HEK293 (cell line): ENCODE data around the gene ALOX5AP.

ENCODE experiments used
- CTCF ChIA-PET: fragments of 350-600 bp; formaldehyde crosslinking; extraction: SDS; loops from one replicate; lab custom pipeline; 2021; ENCODE audit warnings: antibody characterized with exemption; lab: Yijun Ruan, JAX
- POLR2A ChIA-PET: fragments of 300-600 bp; formaldehyde crosslinking; extraction: SDS; loops from one replicate; lab custom pipeline; 2020; ENCODE audit warnings: antibody characterized with exemption, inconsistent platforms; lab: Yijun Ruan, JAX
- H3K27ac ChIP-seq: fragments of 200-500 bp; sonication (Bioruptor generic); 2 replicates; pipeline ENCODE4 v1.5.1; 2014; ENCODE audit warnings: low read depth, low read length, control low read depth, inconsistent platforms; ENCODE audit errors: extremely low read depth
- H3K36me3 ChIP-seq, 2 experiments: fragments of 200-500 bp in 1 of 2; sonication (Bioruptor generic) in 1 of 2; 1 replicate in 1 of 2; 2 replicates in 1 of 2; pipeline ENCODE4 v1.5.1; 2014 to 2017; ENCODE audit warnings: inconsistent platforms in 2 of 2, low read length in 2 of 2; ENCODE audit not compliant: control insufficient read depth in 2 of 2, insufficient read depth in 1 of 2
- H3K4me1 ChIP-seq: fragments of 200-500 bp; sonication (Bioruptor generic); 2 replicates; pipeline ENCODE4 v1.5.1; 2014; ENCODE audit warnings: mild to moderate bottlenecking, low read length, inconsistent platforms; ENCODE audit not compliant: control insufficient read depth, insufficient read depth
- H3K4me3 ChIP-seq: 2 replicates; pipeline ENCODE4 v1.5.1; 2011; ENCODE audit warnings: low read depth, mild to moderate bottlenecking, control low read depth, low read length, moderate library complexity
- H3K9me3 ChIP-seq: fragments of 200-500 bp; sonication (Bioruptor generic); 2 replicates; pipeline ENCODE4 v1.5.1; 2014; ENCODE audit warnings: low read depth, low read length, inconsistent platforms; ENCODE audit not compliant: control insufficient read depth, insufficient read depth
- GLIS2 ChIP-seq: fragments of 450-650 bp; formaldehyde crosslinking; IDR thresholded peaks from 2 replicates; pipeline ENCODE4 v1.5.1; 2016; ENCODE audit warnings: missing biosample characterization, missing genetic modification characterization
- ZFP3 ChIP-seq: fragments of 450-650 bp; formaldehyde crosslinking; IDR thresholded peaks from 2 replicates; pipeline ENCODE4 v1.5.1; 2016; ENCODE audit warnings: low read depth, missing biosample characterization, missing genetic modification characterization
- ZNF341 ChIP-seq: fragments of 450-650 bp; formaldehyde crosslinking; IDR thresholded peaks from 2 replicates; pipeline ENCODE4; 2016; ENCODE audit warnings: low read depth, missing biosample characterization, missing genetic modification characterization
- ZNF366 ChIP-seq: fragments of 450-650 bp; formaldehyde crosslinking; conservative IDR thresholded peaks from 2 replicates; pipeline ENCODE4 v1.5.1; 2016; ENCODE audit warnings: missing biosample characterization, missing genetic modification characterization
- ZNF473 ChIP-seq: fragments of 450-650 bp; formaldehyde crosslinking; IDR thresholded peaks from 2 replicates; pipeline ENCODE4 v1.5.1; 2017; ENCODE audit warnings: missing biosample characterization, missing genetic modification characterization
- ZNF654 ChIP-seq: fragments of 450-650 bp; formaldehyde crosslinking; IDR thresholded peaks from 2 replicates; pipeline ENCODE4 v1.5.1; 2016; ENCODE audit warnings: low read depth, missing biosample characterization, missing genetic modification characterization
- TF ChIP-seq, protein P1 (sequence below): fragments of 450-650 bp; formaldehyde crosslinking; IDR thresholded peaks from 2 replicates; pipeline ENCODE4 v1.5.1; 2017; ENCODE audit warnings: missing biosample characterization, mild to moderate bottlenecking, missing genetic modification characterization, moderate library complexity
- TF ChIP-seq, protein P2 (sequence below): fragments of 450-650 bp; formaldehyde crosslinking; IDR thresholded peaks from 2 replicates; pipeline ENCODE4 v1.5.1; 2016; ENCODE audit warnings: missing biosample characterization, missing genetic modification characterization
- TF ChIP-seq, protein P3 (sequence below): fragments of 450-650 bp; formaldehyde crosslinking; IDR thresholded peaks from 2 replicates; pipeline ENCODE4 v1.5.1; 2016; ENCODE audit warnings: missing biosample characterization, missing genetic modification characterization
- TF ChIP-seq, protein P4 (sequence below): fragments of 450-650 bp; formaldehyde crosslinking; optimal IDR thresholded peaks from 2 replicates; pipeline ENCODE3; 2016; ENCODE audit warnings: missing biosample characterization, mild to moderate bottlenecking, missing genetic modification characterization

The ALOX5AP gene

DNA sequence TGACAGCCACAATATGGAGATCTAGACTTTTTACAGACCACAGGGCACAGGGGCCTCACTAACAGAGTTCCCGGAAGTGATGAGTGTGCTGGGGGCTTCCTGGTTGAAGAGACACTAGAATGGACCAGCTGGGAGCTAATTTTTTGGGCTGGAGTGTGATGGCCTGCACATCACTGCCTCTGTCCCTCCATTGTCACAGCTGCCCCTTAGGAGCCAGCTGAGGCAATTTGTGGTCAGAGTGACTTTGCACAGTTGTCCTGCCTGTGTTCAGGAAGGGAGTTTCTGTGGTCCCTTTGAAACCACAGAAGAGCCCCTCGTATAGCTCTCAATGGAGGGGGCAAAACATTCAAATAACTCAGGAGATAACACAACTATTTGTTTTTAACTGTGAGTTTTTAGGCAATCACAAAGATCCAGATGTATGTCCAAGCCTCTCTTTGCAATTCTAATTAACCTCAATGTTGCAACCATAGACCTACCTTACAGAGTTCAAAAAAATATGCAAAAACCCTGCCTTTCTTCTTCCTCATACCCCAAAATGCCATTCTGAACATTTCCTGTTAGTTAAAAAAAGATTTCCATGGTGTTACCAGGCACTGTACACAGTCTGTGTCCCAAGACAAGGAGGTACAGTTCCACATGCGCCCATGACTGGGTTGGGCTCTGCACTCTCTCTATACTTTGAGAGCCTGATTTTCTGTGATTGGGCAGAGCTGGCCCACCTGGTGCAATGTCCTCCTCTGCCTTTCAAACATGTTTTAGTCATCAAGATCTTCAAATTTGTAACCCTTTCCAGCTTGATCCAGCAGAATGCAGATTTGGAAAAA is 2.4 kb downstream of the ALOX5AP start:
- POLR2A ChIA-PET = no interaction called here
- H3K27ac ChIP-seq = no peak overlapping the region
- no peak for TF ChIP-seq ZNF473 (tag by site-specific recombination)
- TF ChIP-seq, protein P1, sequence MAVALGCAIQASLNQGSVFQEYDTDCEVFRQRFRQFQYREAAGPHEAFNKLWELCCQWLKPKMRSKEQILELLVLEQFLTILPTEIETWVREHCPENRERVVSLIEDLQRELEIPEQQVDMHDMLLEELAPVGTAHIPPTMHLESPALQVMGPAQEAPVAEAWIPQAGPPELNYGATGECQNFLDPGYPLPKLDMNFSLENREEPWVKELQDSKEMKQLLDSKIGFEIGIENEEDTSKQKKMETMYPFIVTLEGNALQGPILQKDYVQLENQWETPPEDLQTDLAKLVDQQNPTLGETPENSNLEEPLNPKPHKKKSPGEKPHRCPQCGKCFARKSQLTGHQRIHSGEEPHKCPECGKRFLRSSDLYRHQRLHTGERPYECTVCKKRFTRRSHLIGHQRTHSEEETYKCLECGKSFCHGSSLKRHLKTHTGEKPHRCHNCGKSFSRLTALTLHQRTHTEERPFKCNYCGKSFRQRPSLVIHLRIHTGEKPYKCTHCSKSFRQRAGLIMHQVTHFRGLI = peak; percentile 67; the same call in 1 of the 2 replicates
- TF ChIP-seq, all 188 proteins: peak for 1
- Histone ChIP-seq H3K4me1 (no peaks in the 10 kb centered on the region; the same call in 1 of the 2 replicates), H3K4me3 (no peak overlapping the region), H3K36me3 (no peaks in the 10 kb centered on the region), H3K9me3 (no peaks in the 10 kb centered on the region)
- CTCF ChIA-PET = no interaction called here

DNA sequence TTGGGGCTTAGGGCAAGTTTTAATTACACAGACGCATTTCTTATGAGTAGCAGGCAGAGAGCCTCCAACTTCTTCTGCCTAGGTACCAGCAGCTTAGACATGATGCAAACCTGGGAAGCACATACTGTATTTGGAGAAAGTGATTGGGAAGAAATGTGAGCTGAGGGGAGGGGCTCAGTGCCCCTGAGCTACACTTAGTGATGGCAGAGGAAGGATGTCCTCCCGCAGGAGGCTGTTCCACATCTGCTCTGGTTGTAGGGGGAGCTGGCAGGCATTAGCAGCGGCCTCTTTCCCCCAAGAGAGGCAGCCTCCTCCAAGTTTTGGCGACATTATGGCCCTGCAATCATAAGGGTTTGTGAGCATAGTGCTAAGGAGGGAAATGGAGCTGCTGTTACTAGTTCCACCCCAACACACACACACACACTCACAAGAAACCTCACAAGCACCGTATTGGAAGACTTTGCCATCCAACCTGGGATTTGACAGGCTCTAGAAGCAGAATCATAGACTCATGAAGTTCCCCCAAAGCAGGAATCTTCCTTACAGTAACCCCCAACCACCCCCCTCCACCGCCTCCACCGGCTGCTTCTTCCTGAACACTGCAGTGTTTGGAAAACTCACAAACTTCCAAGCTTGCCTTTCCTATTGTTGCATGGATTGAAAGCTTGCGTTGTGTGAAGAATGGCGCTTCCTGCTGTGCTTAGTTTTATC is 3.3 kb downstream of the ALOX5AP start:
- Histone ChIP-seq H3K4me1 (peaks cover 2% of the 10 kb centered on the region; the same call in 1 of the 2 replicates), H3K4me3 (no peak overlapping the region), H3K9me3 (no peaks in the 10 kb centered on the region), H3K27ac (no peak overlapping the region), H3K36me3 (no peaks in the 10 kb centered on the region)
- ChIA-PET POLR2A (no interaction called here), CTCF (interaction anchor here (0.7 kb wide), 1 partner anchor 188 kb away, joined by 3 read pairs; no protein-coding TSS in a partner anchor)
- TF ChIP-seq ZNF654 (tag by site-specific recombination) = no peak
- peak; percentile 67 for TF ChIP-seq ZNF341 (tag by site-specific recombination)
- TF ChIP-seq GLIS2 (tag by site-specific recombination) = no peak
- TF ChIP-seq, protein P2, sequence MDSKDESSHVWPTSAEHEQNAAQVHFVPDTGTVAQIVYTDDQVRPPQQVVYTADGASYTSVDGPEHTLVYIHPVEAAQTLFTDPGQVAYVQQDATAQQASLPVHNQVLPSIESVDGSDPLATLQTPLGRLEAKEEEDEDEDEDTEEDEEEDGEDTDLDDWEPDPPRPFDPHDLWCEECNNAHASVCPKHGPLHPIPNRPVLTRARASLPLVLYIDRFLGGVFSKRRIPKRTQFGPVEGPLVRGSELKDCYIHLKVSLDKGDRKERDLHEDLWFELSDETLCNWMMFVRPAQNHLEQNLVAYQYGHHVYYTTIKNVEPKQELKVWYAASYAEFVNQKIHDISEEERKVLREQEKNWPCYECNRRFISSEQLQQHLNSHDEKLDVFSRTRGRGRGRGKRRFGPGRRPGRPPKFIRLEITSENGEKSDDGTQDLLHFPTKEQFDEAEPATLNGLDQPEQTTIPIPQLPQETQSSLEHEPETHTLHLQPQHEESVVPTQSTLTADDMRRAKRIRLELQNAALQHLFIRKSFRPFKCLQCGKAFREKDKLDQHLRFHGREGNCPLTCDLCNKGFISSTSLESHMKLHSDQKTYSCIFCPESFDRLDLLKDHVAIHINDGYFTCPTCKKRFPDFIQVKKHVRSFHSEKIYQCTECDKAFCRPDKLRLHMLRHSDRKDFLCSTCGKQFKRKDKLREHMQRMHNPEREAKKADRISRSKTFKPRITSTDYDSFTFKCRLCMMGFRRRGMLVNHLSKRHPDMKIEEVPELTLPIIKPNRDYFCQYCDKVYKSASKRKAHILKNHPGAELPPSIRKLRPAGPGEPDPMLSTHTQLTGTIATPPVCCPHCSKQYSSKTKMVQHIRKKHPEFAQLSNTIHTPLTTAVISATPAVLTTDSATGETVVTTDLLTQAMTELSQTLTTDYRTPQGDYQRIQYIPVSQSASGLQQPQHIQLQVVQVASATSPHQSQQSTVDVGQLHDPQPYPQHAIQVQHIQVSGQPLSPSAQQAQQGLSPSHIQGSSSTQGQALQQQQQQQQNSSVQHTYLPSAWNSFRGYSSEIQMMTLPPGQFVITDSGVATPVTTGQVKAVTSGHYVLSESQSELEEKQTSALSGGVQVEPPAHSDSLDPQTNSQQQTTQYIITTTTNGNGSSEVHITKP (tag by site-specific recombination) = 0 out of 2 replicates have a peak, but pooled peaks have one; percentile 18

DNA sequence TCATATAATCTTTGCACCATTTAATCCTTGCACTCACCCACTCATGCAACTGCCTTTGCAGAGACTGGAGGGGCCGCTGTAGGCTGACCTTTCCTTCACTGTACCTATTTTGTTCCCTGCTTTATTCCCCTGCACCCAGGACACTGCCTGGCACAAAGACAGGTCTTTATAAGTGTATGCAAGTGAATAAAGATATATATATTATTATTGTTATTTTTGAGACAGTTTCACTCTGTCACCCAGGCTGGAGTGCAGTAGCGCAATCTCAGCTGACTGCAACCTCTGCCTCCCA is 3.8 kb downstream of the ALOX5AP start:
- POLR2A ChIA-PET = no interaction called here
- Histone ChIP-seq H3K27ac (no peak overlapping the region), H3K9me3 (no peaks in the 10 kb centered on the region)
- TF ChIP-seq, protein P3, sequence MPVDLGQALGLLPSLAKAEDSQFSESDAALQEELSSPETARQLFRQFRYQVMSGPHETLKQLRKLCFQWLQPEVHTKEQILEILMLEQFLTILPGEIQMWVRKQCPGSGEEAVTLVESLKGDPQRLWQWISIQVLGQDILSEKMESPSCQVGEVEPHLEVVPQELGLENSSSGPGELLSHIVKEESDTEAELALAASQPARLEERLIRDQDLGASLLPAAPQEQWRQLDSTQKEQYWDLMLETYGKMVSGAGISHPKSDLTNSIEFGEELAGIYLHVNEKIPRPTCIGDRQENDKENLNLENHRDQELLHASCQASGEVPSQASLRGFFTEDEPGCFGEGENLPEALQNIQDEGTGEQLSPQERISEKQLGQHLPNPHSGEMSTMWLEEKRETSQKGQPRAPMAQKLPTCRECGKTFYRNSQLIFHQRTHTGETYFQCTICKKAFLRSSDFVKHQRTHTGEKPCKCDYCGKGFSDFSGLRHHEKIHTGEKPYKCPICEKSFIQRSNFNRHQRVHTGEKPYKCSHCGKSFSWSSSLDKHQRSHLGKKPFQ (tag by site-specific recombination) = no peak
- TF ChIP-seq, protein P4, sequence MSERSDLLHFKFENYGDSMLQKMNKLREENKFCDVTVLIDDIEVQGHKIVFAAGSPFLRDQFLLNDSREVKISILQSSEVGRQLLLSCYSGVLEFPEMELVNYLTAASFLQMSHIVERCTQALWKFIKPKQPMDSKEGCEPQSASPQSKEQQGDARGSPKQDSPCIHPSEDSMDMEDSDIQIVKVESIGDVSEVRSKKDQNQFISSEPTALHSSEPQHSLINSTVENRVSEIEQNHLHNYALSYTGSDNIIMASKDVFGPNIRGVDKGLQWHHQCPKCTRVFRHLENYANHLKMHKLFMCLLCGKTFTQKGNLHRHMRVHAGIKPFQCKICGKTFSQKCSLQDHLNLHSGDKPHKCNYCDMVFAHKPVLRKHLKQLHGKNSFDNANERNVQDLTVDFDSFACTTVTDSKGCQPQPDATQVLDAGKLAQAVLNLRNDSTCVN (tag by site-specific recombination) = no peak
- TF ChIP-seq ZNF366 (tag by site-specific recombination) (no peak), ZFP3 (tag by site-specific recombination) (no peak)
- TF ChIP-seq, all 188 proteins: peak for 0
- H3K4me1 ChIP-seq = peaks cover 2% of the 10 kb centered on the region; the same call in 1 of the 2 replicates
- H3K4me3 ChIP-seq = no peak overlapping the region
- H3K36me3 ChIP-seq = no peaks in the 10 kb centered on the region
- CTCF ChIA-PET = interaction anchor here (0.7 kb wide), 1 partner anchor 187 kb away, joined by 3 read pairs; no protein-coding TSS in a partner anchor
